Measurements from ENCODE around the gene MON2. TPM values are rescaled to one million over a fixed set of nuclear protein-coding genes. Genes with fewer than 3 reads are reported as not detected.
A peak's percentile ranks its signal among the peaks of the same experiment; 100 is the strongest.

Gene MON2
- total and polyA plus RNA-seq, 2 of the 8 experiments (the other 6 are each of a cell fraction or from before 2014, with no cell fraction given), result 3.8 to 21.8 TPM

DNA sequence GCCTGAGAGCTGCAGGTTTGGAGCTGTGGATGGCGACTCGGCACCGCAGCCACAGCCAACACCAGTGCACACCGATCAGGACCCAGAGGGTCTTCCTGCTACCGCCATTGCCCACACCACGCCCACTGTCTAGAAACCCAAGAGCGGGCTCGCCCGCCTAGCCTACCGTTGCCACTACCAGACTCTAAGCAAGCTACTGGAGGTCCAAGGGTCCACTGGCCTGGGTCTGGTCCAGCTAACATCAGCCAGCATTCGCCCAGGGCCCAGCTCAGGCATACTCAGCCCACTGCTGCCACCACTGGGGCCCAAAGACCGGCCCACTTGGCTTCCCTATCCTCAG, 30.5 kb upstream of the MON2 start:
- no peak overlapping the region for H3K9ac ChIP-seq (replicated peaks in 1 of 4; ENCODE audit: extremely low read depth in 1 of 4, low read depth in 3 of 4, low read length in 3 of 4)

More for the DNA sequence above, 30.5 kb upstream of the MON2 start:
- FAIRE-seq (no peak), DNase-seq (ENCODE audit: low read depth in 1 of 2, low spot score in 2 of 2) (no peak)
- Histone ChIP-seq H3K23me2 (ENCODE audit: low read depth, low read length) (peaks cover 13% of the 10 kb centered on the region), H4K91ac (replicated peaks; ENCODE audit: insufficient read length, low read length) (no peak overlapping the region), H2AFZ (ENCODE audit: low read length) (peak overlapping the region; percentile 97), H4K5ac (ENCODE audit: insufficient read length, low read depth, low read length) (no peak overlapping the region), H3K23ac (ENCODE audit: insufficient read length) (no peak overlapping the region), H3K79me1 (ENCODE audit: low read depth, low read length) (no peaks in the 10 kb centered on the region), H2BK5ac (ENCODE audit: low read depth, low read length) (no peak overlapping the region), H3K4me2 (ENCODE audit: insufficient read depth in 1 of 2, low read depth in 2 of 2, low read length in 2 of 2) (peak overlapping the region; percentile 70 to 98), H3K18ac (ENCODE audit: extremely low read depth, low read length) (no peak overlapping the region), H3K36me3 (ENCODE audit: control insufficient read depth in 2 of 4, insufficient read depth in 4 of 4, low read length in 3 of 4) (no peaks in the 10 kb centered on the region), H3K79me2 (ENCODE audit: control insufficient read depth in 1 of 2, insufficient read depth in 2 of 2, low read length in 2 of 2) (no peaks in the 10 kb centered on the region), H3K4ac (replicated peaks; ENCODE audit: insufficient read length, low read depth, low read length) (no peak overlapping the region), H2BK20ac (ENCODE audit: low read length) (no peak overlapping the region), H4K8ac (ENCODE audit: extremely low read depth, insufficient read depth, low read length) (peak overlapping the region; percentile 79), H2BK12ac (ENCODE audit: low read depth, low read length) (peak overlapping the region; percentile 19; the same call in 1 of the 2 replicates), H3K14ac (ENCODE audit: insufficient read length) (no peak overlapping the region), H2AK5ac (ENCODE audit: low read depth, low read length) (no peak overlapping the region), H2BK120ac (replicated peaks; ENCODE audit: low read depth, low read length) (no peak overlapping the region), H4K20me1 (replicated peaks in 1 of 2; ENCODE audit: control insufficient read depth in 1 of 2, insufficient read depth in 2 of 2, low read length in 2 of 2) (no peaks in the 10 kb centered on the region), H3K27me3 (replicated peaks in 1 of 4; ENCODE audit: control insufficient read depth in 3 of 4, extremely low read depth in 1 of 4, insufficient read depth in 3 of 4, low read length in 3 of 4) (peaks cover 8 to 25% (median 19%) of the 10 kb centered on the region in 4 experiments), H3K4me1 (replicated peaks in 1 of 4; ENCODE audit: control insufficient read depth in 3 of 4, insufficient read depth in 4 of 4, low read length in 3 of 4) (peaks cover 0 to 5% (median 0%) of the 10 kb centered on the region in 4 experiments; a peak in 4 of 7 replicates), H3K56ac (replicated peaks; ENCODE audit: insufficient read length, low read depth, low read length) (no peak overlapping the region), H2BK15ac (ENCODE audit: low read length) (no peak overlapping the region; the same call in 1 of the 2 replicates), H3K4me3 (ENCODE audit: extremely low read depth in 1 of 4, insufficient read depth in 2 of 4, low read depth in 3 of 4, low read length in 4 of 4) (peak overlapping the region; percentile 21 to 71 (median 67)), H3K27ac (ENCODE audit: low read depth, low read length) (no peak overlapping the region), H3K9me3 (ENCODE audit: insufficient read depth in 2 of 2, low read depth in 1 of 2, low read length in 1 of 2) (0 out of 4 replicates have a peak, but pooled peaks cover 0 to 3% of the 10 kb centered on the region in 2 experiments)
- ChIA-PET CTCF (ENCODE audit: partially characterized antibody) (interaction anchor here (0.8 to 4.7 kb wide), 35 partner anchors 8 to 635 kb away, joined by 3 to 86 read pairs (median 4); partner anchors contain the start of gene MON2), POLR2A (ENCODE audit: partially characterized antibody) (no interaction called here)
- 63% methylated on average over 12 of the region's 12 CpGs; no CpG with 5 or more reads in 1 of the 2 experiments for WGBS, 2 experiments (ENCODE audit: extremely low coverage in 1 of 2, insufficient coverage in 1 of 2, insufficient read length in 1 of 2, insufficient replicate concordance in 2 of 2, low coverage in 1 of 2, low lambda C conversion rate in 2 of 2, missing lambda C conversion rate in 1 of 2)
- TF ChIP-seq ASH2L (IDR thresholded peaks at IDR 0.05; ENCODE audit: low read length), result peak; percentile 0
- no peak for TF ChIP-seq SIN3A (conservative IDR thresholded peaks at IDR 0.05 in 1 of 2, IDR thresholded peaks at IDR 0.05 in 1 of 2; ENCODE audit: low read depth in 1 of 2, low read length in 2 of 2)
